Inflammatory macrophage (primary cell): ENCODE measurements around the gene RTKN2.

Experiments used
- DNase-seq, 2 donors: peaks; one replicate each; pipeline ENCODE4 v3.0.0-alpha.2; 2020 to 2022

The RTKN2 gene

GRCh38 chr10:62217683-62218082 lies 51.0 kb downstream of the RTKN2 start:
- DNase-seq, result no peak

- DNase-seq, result no peak
Observed at GRCh38 chr10:62214364-62214874, 54.2 kb downstream of the RTKN2 start.

- no peak for DNase-seq
Observed at GRCh38 chr10:62205750-62206399, 62.8 kb downstream of the RTKN2 start.

GRCh38 chr10:62199584-62199983 lies 69.1 kb downstream of the RTKN2 start:
- no peak for DNase-seq

GRCh38 chr10:62196528-62196927 lies 72.1 kb downstream of the RTKN2 start:
- no peak for DNase-seq

GRCh38 chr10:62195675-62195926 lies 73.0 kb downstream of the RTKN2 start:
- DNase-seq, result no peak

- no peak for DNase-seq
Observed at GRCh38 chr10:62194924-62195674, 73.5 kb downstream of the RTKN2 start.

GRCh38 chr10:62193479-62193878 lies 75.2 kb downstream of the RTKN2 start:
- DNase-seq, result no peak

GRCh38 chr10:62189131-62189530 lies 79.5 kb downstream of the RTKN2 start:
- DNase-seq, result no peak

GRCh38 chr10:62188021-62188616 lies 80.5 kb downstream of the RTKN2 start:
- no peak for DNase-seq

GRCh38 chr10:62186999-62187675 lies 81.5 kb downstream of the RTKN2 start:
- DNase-seq, result no peak

GRCh38 chr10:62185919-62186692 lies 82.5 kb downstream of the RTKN2 start:
- DNase-seq, result no peak

GRCh38 chr10:62183857-62184795 lies 84.5 kb downstream of the RTKN2 start:
- DNase-seq, result no peak

- no peak for DNase-seq
Observed at GRCh38 chr10:62183442-62183841, 85.2 kb downstream of the RTKN2 start.

GRCh38 chr10:62182595-62182994 lies 86.0 kb downstream of the RTKN2 start:
- no peak for DNase-seq

- no peak for DNase-seq
Observed at GRCh38 chr10:62182171-62182570, 86.5 kb downstream of the RTKN2 start.

GRCh38 chr10:62180677-62181076 lies 88.0 kb downstream of the RTKN2 start:
- no peak for DNase-seq

- no peak for DNase-seq
Observed at GRCh38 chr10:62178568-62178967, 90.1 kb downstream of the RTKN2 start.

- no peak for DNase-seq
Observed at GRCh38 chr10:62177111-62177510, 91.5 kb downstream of the RTKN2 start.

GRCh38 chr10:62175251-62175650 lies 93.4 kb downstream of the RTKN2 start:
- DNase-seq, result peak in 1 of 2 donors; percentile 36

GRCh38 chr10:62172465-62172864 lies 96.2 kb downstream of the RTKN2 start:
- DNase-seq, result no peak
